Colonic mucosa (tissue), 4 donors: ENCODE measurements around the gene UCK1. TPM values are rescaled to one million over a fixed set of nuclear protein-coding genes. Genes with fewer than 3 reads are reported as not detected.
"Not testable (repeated sequence)": the region's sequence is repeated elsewhere in the genome, so short reads cannot be mapped to it uniquely, and the experiment has no call there.

Experiments used
- DNase-seq: peaks from one replicate; pipeline ENCODE4 v3.0.0-alpha.2; 2020
- H3K27ac ChIP-seq: fragments of 200-600 bp; one replicate; pipeline ENCODE4 v1.8.0; 2021
- H3K27me3 ChIP-seq: fragments of 200-600 bp; one replicate; pipeline ENCODE4 v1.8.0; 2021
- H3K36me3 ChIP-seq: fragments of 200-600 bp; one replicate; pipeline ENCODE4 v1.8.0; 2021
- H3K4me1 ChIP-seq: fragments of 200-600 bp; one replicate; pipeline ENCODE4 v1.8.0; 2021; ENCODE audit warnings: mild to moderate bottlenecking
- H3K4me3 ChIP-seq: fragments of 200-600 bp; one replicate; pipeline ENCODE4 v1.8.0; 2021
- H3K9ac ChIP-seq, 2 donors: one replicate each; pipeline ENCODE4 v1.7.0; 2013; ENCODE audit warnings: control low read depth in 2 of 2, low read depth in 2 of 2, low read length in 2 of 2
- H3K9me3 ChIP-seq: fragments of 200-600 bp; one replicate; pipeline ENCODE4 v1.8.0; 2021
- CTCF ChIP-seq: fragments of 200-600 bp; IDR thresholded peaks from one replicate; pipeline ENCODE4 v1.8.0; 2022; ENCODE audit warnings: antibody characterized with exemption, mild to moderate bottlenecking
- intact Hi-C: fragments of 100-400 bp; cut with DNase I; formaldehyde crosslinking; loops from one replicate; pipeline ENCODE4 v1.14.1; 2022
- total RNA-seq, 2 donors: library from RNA; stranded (reverse); fragmentation: NEBNext Ultra II Directional in 1 of 2; extraction: Animal tissue kit (Norgen Biotek cat#: 25700) in 1 of 2; gene quantifications; one replicate each; pipeline ENCODE4 v1.2.1, GENCODE V29; 2021
- donor health status: healthy.
- donor health status: DM: no; HTN: no; CAD: no.
- donor health status: DM: no; HTN: no; CAD: no.

Gene UCK1
- total RNA-seq, 2 donors from 2014 or later: 20.2 to 29.3 TPM

GRCh38 chr9:131517761-131518190, 13.3 kb downstream of the UCK1 start:
- Histone ChIP-seq H3K4me1 (no peaks in the 10 kb centered on the region), H3K9me3 (no peaks in the 10 kb centered on the region), H3K4me3 (no peak overlapping the region), H3K9ac (no peak overlapping the region), H3K36me3 (peaks cover 4% of the 10 kb centered on the region), H3K27me3 (no peaks in the 10 kb centered on the region), H3K27ac (no peak overlapping the region)
- no peak for DNase-seq
- intact Hi-C loops: no loop called here
- TF ChIP-seq CTCF: no peak

GRCh38 chr9:131516930-131517329, 14.1 kb downstream of the UCK1 start:
- Histone ChIP-seq H3K27ac (no peak overlapping the region), H3K36me3 (peaks cover 4% of the 10 kb centered on the region), H3K4me3 (no peak overlapping the region), H3K27me3 (no peaks in the 10 kb centered on the region), H3K4me1 (no peaks in the 10 kb centered on the region), H3K9me3 (no peaks in the 10 kb centered on the region), H3K9ac (no peak overlapping the region)
- intact Hi-C loops: no loop called here
- no peak for DNase-seq
- TF ChIP-seq CTCF: no peak

GRCh38 chr9:131516100-131516499, 15.0 kb downstream of the UCK1 start:
- intact Hi-C loops: no loop called here
- no peak overlapping the region for H3K9ac ChIP-seq
- H3K4me1 ChIP-seq: no peaks in the 10 kb centered on the region
- no peaks in the 10 kb centered on the region for H3K9me3 ChIP-seq
- H3K27me3 ChIP-seq: no peaks in the 10 kb centered on the region
- no peak overlapping the region for H3K4me3 ChIP-seq
- no peak for TF ChIP-seq CTCF
- H3K36me3 ChIP-seq: peaks cover 4% of the 10 kb centered on the region
- no peak for DNase-seq
- no peak overlapping the region for H3K27ac ChIP-seq

- DNase-seq, H3K27ac ChIP-seq, H3K36me3 ChIP-seq, H3K27me3 ChIP-seq, intact Hi-C loops, H3K4me1 ChIP-seq, H3K9ac ChIP-seq, H3K4me3 ChIP-seq, H3K9me3 ChIP-seq: not testable (repeated sequence)
These were observed 15.5 kb downstream of the UCK1 start for GRCh38 chr9:131515559-131516031.

- intact Hi-C loops: no loop called here
- H3K36me3 ChIP-seq: peaks cover 12% of the 10 kb centered on the region
- H3K4me3 ChIP-seq: no peak overlapping the region
- no peak overlapping the region for H3K9ac ChIP-seq
- DNase-seq: no peak
- TF ChIP-seq CTCF: no peak
- no peaks in the 10 kb centered on the region for H3K27me3 ChIP-seq
- no peaks in the 10 kb centered on the region for H3K9me3 ChIP-seq
- H3K4me1 ChIP-seq: no peaks in the 10 kb centered on the region
- H3K27ac ChIP-seq: no peak overlapping the region
These were observed 17.9 kb downstream of the UCK1 start for GRCh38 chr9:131513177-131513576.

- DNase-seq: no peak
- no peaks in the 10 kb centered on the region for H3K27me3 ChIP-seq
- TF ChIP-seq CTCF: no peak
- intact Hi-C loops: no loop called here
- H3K9ac ChIP-seq: no peak overlapping the region
- no peak overlapping the region for H3K4me3 ChIP-seq
- peaks cover 12% of the 10 kb centered on the region for H3K36me3 ChIP-seq
- H3K4me1 ChIP-seq: no peaks in the 10 kb centered on the region
- H3K9me3 ChIP-seq: no peaks in the 10 kb centered on the region
- no peak overlapping the region for H3K27ac ChIP-seq
These were observed 19.2 kb downstream of the UCK1 start for GRCh38 chr9:131511880-131512279.
